ENCODE data around the gene PRLH. TPM values are rescaled to one million over a fixed set of nuclear protein-coding genes. Genes with fewer than 3 reads are reported as not detected.

PRLH gene
- total and polyA plus RNA-seq, 2 of the 13 experiments (the other 11 are each of a cell fraction or from before 2014, with no cell fraction given): not detected

DNA sequence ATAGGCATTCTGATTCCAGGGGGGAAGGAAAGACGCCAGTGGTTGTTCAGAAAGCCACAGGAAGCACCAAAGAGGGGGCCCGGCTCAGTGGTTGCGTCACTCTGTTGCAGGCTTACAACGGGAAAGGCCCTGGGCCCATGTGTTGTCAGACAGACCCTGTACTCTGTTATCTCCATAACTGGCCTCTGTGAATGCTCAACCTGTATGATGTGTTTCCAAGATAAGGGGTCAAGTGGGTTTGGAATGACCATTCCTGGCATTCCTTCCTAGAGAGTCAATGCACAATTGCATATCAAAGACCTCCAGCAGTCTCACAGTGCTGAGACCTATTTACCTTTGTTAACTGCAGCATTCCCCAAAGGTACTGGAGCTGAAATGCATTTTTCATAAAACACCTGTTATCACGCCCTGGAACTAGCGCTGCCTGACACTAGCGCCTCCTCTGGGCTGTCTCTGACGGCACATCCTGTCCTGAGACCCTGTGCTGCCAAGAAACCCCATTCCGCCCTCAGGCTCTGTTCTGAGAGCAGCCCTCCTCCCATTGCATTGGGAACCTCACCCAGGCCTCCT lies 47.9 kb downstream of the PRLH start (continued):
- TF ChIP-seq, protein P1, sequence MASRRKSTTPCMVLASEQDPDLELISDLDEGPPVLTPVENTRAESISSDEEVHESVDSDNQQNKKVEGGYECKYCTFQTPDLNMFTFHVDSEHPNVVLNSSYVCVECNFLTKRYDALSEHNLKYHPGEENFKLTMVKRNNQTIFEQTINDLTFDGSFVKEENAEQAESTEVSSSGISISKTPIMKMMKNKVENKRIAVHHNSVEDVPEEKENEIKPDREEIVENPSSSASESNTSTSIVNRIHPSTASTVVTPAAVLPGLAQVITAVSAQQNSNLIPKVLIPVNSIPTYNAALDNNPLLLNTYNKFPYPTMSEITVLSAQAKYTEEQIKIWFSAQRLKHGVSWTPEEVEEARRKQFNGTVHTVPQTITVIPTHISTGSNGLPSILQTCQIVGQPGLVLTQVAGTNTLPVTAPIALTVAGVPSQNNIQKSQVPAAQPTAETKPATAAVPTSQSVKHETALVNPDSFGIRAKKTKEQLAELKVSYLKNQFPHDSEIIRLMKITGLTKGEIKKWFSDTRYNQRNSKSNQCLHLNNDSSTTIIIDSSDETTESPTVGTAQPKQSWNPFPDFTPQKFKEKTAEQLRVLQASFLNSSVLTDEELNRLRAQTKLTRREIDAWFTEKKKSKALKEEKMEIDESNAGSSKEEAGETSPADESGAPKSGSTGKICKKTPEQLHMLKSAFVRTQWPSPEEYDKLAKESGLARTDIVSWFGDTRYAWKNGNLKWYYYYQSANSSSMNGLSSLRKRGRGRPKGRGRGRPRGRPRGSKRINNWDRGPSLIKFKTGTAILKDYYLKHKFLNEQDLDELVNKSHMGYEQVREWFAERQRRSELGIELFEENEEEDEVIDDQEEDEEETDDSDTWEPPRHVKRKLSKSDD (CRISPR knock-in tag; IDR thresholded peaks at IDR 0.05; ENCODE audit: low read depth): 0 out of 2 replicates have a peak, but pooled peaks have one; percentile 75
- TF ChIP-seq ZSCAN20 (CRISPR knock-in tag; IDR thresholded peaks at IDR 0.05; ENCODE audit: borderline replicate concordance): no peak
- TF ChIP-seq EZH2 (conservative IDR thresholded peaks at IDR 0.05; ENCODE audit: low read depth, low read length): no peak; the same call in 1 of the 2 replicates
- TF ChIP-seq ZNF251 (CRISPR knock-in tag; IDR thresholded peaks at IDR 0.05): no peak
- TF ChIP-seq NONO (IDR thresholded peaks at IDR 0.05): no peak
- peak; percentile 88 for TF ChIP-seq NONO (CRISPR knock-in tag; conservative IDR thresholded peaks at IDR 0.05)
- TF ChIP-seq, protein P2, sequence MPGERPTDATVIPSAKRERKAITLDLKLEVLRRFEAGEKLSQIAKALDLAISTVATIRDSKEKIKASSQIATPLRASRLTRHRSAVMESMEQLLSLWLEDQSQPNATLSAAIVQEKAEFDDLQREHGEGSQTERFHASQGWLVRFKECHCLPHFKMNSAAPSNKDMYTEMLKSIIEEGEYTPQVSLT (CRISPR knock-in tag; IDR thresholded peaks at IDR 0.05; ENCODE audit: borderline replicate concordance, low read depth): no peak
- peak; percentile 45; the same call in 1 of the 2 replicates for TF ChIP-seq BHLHE40 (IDR thresholded peaks at IDR 0.05; ENCODE audit: low read length)
- TF ChIP-seq, protein P3, sequence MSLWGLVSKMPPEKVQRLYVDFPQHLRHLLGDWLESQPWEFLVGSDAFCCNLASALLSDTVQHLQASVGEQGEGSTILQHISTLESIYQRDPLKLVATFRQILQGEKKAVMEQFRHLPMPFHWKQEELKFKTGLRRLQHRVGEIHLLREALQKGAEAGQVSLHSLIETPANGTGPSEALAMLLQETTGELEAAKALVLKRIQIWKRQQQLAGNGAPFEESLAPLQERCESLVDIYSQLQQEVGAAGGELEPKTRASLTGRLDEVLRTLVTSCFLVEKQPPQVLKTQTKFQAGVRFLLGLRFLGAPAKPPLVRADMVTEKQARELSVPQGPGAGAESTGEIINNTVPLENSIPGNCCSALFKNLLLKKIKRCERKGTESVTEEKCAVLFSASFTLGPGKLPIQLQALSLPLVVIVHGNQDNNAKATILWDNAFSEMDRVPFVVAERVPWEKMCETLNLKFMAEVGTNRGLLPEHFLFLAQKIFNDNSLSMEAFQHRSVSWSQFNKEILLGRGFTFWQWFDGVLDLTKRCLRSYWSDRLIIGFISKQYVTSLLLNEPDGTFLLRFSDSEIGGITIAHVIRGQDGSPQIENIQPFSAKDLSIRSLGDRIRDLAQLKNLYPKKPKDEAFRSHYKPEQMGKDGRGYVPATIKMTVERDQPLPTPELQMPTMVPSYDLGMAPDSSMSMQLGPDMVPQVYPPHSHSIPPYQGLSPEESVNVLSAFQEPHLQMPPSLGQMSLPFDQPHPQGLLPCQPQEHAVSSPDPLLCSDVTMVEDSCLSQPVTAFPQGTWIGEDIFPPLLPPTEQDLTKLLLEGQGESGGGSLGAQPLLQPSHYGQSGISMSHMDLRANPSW (CRISPR knock-in tag; IDR thresholded peaks at IDR 0.05; ENCODE audit: borderline replicate concordance): peak; percentile 94; the same call in 1 of the 2 replicates
- peak; percentile 81; the same call in 1 of the 2 replicates for TF ChIP-seq TBX3 (IDR thresholded peaks at IDR 0.05; ENCODE audit: borderline replicate concordance)
- TF ChIP-seq ZNF337 (CRISPR knock-in tag; IDR thresholded peaks at IDR 0.05; ENCODE audit: borderline replicate concordance, low read depth): peak; percentile 72; the same call in 1 of the 2 replicates
- peak; percentile 49; the same call in 1 of the 2 replicates for TF ChIP-seq ZNF629 (CRISPR knock-in tag; conservative IDR thresholded peaks at IDR 0.05)
- TF ChIP-seq, protein P4, sequence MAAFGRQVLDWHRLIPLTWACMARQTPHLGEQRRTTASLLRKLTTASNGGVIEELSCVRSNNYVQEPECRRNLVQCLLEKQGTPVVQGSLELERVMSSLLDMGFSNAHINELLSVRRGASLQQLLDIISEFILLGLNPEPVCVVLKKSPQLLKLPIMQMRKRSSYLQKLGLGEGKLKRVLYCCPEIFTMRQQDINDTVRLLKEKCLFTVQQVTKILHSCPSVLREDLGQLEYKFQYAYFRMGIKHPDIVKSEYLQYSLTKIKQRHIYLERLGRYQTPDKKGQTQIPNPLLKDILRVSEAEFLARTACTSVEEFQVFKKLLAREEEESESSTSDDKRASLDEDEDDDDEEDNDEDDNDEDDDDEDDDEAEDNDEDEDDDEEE (CRISPR knock-in tag; IDR thresholded peaks at IDR 0.05): peak; percentile 84; the same call in 1 of the 2 replicates
- no peak for TF ChIP-seq AGO1 (IDR thresholded peaks at IDR 0.05; ENCODE audit: low read depth, low read length, poor library complexity, severe bottlenecking)
- TF ChIP-seq, protein P5, sequence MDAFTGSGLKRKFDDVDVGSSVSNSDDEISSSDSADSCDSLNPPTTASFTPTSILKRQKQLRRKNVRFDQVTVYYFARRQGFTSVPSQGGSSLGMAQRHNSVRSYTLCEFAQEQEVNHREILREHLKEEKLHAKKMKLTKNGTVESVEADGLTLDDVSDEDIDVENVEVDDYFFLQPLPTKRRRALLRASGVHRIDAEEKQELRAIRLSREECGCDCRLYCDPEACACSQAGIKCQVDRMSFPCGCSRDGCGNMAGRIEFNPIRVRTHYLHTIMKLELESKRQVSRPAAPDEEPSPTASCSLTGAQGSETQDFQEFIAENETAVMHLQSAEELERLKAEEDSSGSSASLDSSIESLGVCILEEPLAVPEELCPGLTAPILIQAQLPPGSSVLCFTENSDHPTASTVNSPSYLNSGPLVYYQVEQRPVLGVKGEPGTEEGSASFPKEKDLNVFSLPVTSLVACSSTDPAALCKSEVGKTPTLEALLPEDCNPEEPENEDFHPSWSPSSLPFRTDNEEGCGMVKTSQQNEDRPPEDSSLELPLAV (CRISPR knock-in tag; conservative IDR thresholded peaks at IDR 0.05; ENCODE audit: low read depth): no peak
- TF ChIP-seq MIXL1 (CRISPR knock-in tag; IDR thresholded peaks at IDR 0.05): peak; percentile 94
- peak; percentile 71; the same call in 1 of the 2 replicates for TF ChIP-seq ZBTB7A (CRISPR knock-in tag; IDR thresholded peaks at IDR 0.05)
- no peak for TF ChIP-seq ZNF816 (CRISPR knock-in tag; IDR thresholded peaks at IDR 0.05; ENCODE audit: borderline replicate concordance)
- TF ChIP-seq FOXA3 (CRISPR knock-in tag; IDR thresholded peaks at IDR 0.05): peak; percentile 95
- TF ChIP-seq ZNF552 (CRISPR knock-in tag; IDR thresholded peaks at IDR 0.05; ENCODE audit: borderline replicate concordance): no peak
